ENCODE measurements around the gene CXCR1. TPM values are rescaled to one million over a fixed set of nuclear protein-coding genes. Genes with fewer than 3 reads are reported as not detected.

The CXCR1 gene
- total and polyA plus RNA-seq, 7 donors = 0.07 to 1.2 (median 0.46) TPM; not detected in 4

DNA sequence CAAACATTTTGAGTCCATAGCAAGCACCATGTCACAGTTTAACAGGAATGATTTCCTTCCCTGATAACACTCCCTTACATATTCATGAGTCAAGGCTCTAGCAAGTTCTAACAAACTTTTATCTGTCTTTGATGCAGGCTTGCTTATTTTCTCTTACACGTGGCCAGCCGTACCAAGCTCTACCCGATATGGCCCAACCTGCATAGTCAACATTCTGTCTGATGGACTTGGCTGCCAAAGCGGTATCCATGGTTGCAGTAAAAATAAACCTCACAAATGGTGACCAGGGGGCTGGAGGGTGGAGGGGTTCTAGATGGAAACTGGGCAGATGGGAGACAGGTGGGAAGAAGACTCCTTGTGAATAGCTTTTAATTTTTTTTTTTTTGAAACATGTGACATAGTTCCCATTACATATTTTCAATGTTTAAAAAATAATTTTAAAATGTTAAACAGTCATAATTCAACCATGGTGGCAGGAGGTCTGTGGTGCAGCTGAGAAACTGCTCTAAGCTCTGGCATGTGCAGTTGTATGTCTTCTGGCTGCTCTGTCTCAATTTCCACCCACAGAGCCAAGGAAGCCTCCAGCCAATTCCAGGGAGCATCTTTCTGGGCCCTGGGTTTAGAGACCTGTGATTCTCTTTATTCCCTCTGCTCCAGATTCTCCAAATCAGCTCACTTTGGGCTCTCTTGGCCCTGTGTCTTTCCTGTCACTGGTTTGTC, 20.7 kb upstream of the CXCR1 start:
- peak; percentile 85 for DNase-seq
- H3K27ac ChIP-seq = peak overlapping the region; percentile 62 to 81 (median 72)
- H3K4me1 ChIP-seq = peaks cover 0 to 35% (median 29%) of the 10 kb centered on the region in 4 donors
- 53 to 68% methylated on average over 4 of the region's 4 CpGs for WGBS, 2 donors
- no peaks in the 10 kb centered on the region for H3K36me3 ChIP-seq
- no peaks in the 10 kb centered on the region for H3K9me3 ChIP-seq
- intact Hi-C loops (cut with DNase I) = loop anchor here (1.0 to 5.0 kb wide), 4 partner anchors 29 to 220 kb away; partner anchors contain the start of genes AAMP and PNKD
- TF ChIP-seq POLR2A (IDR thresholded peaks at IDR 0.05) = no peak
- TF ChIP-seq, protein P1, sequence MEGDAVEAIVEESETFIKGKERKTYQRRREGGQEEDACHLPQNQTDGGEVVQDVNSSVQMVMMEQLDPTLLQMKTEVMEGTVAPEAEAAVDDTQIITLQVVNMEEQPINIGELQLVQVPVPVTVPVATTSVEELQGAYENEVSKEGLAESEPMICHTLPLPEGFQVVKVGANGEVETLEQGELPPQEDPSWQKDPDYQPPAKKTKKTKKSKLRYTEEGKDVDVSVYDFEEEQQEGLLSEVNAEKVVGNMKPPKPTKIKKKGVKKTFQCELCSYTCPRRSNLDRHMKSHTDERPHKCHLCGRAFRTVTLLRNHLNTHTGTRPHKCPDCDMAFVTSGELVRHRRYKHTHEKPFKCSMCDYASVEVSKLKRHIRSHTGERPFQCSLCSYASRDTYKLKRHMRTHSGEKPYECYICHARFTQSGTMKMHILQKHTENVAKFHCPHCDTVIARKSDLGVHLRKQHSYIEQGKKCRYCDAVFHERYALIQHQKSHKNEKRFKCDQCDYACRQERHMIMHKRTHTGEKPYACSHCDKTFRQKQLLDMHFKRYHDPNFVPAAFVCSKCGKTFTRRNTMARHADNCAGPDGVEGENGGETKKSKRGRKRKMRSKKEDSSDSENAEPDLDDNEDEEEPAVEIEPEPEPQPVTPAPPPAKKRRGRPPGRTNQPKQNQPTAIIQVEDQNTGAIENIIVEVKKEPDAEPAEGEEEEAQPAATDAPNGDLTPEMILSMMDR (IDR thresholded peaks at IDR 0.05) = no peak
- TF ChIP-seq EP300 (IDR thresholded peaks at IDR 0.05) = peak in 2 of 4 donors; percentile 15 to 47
- peak; percentile 62 to 84 (median 82) for TF ChIP-seq POLR2AphosphoS5 (IDR thresholded peaks at IDR 0.05)
- no peak overlapping the region for H3K4me3 ChIP-seq
- no peaks in the 10 kb centered on the region for H3K27me3 ChIP-seq

DNA sequence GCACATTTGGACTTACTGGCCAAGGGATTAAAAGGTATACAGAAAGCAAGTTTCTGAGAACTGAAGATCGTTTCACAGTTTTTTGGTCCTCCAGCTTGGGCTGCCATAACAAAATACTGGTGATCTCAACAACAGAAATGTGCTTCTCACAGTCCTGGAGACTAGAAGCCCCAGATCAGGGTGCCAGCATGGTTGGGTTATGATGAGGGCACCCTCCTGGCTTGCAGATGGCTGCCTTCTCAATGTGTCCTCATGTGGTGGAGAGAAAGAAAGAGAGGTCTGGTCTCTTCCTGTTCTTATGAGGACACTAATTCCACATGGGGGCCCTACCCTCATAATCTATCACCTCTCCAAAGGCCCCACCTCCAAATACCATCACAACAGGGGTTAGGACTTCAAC, 20.1 kb upstream of the CXCR1 start:
- Histone ChIP-seq H3K4me1 (peaks cover 0 to 29% (median 24%) of the 10 kb centered on the region in 4 donors), H3K4me3 (no peak overlapping the region), H3K27ac (peak overlapping the region; percentile 62 to 81 (median 72)), H3K27me3 (no peaks in the 10 kb centered on the region), H3K36me3 (no peaks in the 10 kb centered on the region), H3K9me3 (no peaks in the 10 kb centered on the region)
- TF ChIP-seq EP300 (IDR thresholded peaks at IDR 0.05) = no peak
- TF ChIP-seq POLR2A (IDR thresholded peaks at IDR 0.05) = no peak
- TF ChIP-seq, protein P1 (IDR thresholded peaks at IDR 0.05) = no peak
- no peak for TF ChIP-seq POLR2AphosphoS5 (IDR thresholded peaks at IDR 0.05)
- no peak for DNase-seq
- intact Hi-C loops (cut with DNase I) = loop anchor here (1.0 to 5.0 kb wide), 4 partner anchors 29 to 220 kb away; partner anchors contain the start of genes AAMP and PNKD
- 64 to 71% methylated on average over 1 of the region's 1 CpG for WGBS, 2 donors

- H3K36me3 ChIP-seq = no peaks in the 10 kb centered on the region
- H3K27ac ChIP-seq = peak overlapping the region in 3 of 4 donors; percentile 66 to 81 (median 79)
- peaks cover 0 to 29% (median 23%) of the 10 kb centered on the region in 4 donors for H3K4me1 ChIP-seq
- H3K27me3 ChIP-seq = no peaks in the 10 kb centered on the region
- DNase-seq = peak; percentile 76
- no peaks in the 10 kb centered on the region for H3K9me3 ChIP-seq
- H3K4me3 ChIP-seq = no peak overlapping the region
- WGBS, 2 donors = 34 to 36% methylated on average over 8 of the region's 8 CpGs
- TF ChIP-seq, protein P1 (IDR thresholded peaks at IDR 0.05) = peak; percentile 47 to 85 (median 84)
- no peak for TF ChIP-seq POLR2A (IDR thresholded peaks at IDR 0.05)
- TF ChIP-seq POLR2AphosphoS5 (IDR thresholded peaks at IDR 0.05) = no peak
- no peak for TF ChIP-seq EP300 (IDR thresholded peaks at IDR 0.05)
- intact Hi-C loops (cut with DNase I) = loop anchor here (2.0 to 5.0 kb wide), 3 partner anchors 72 to 221 kb away; partner anchors contain the start of genes AAMP and PNKD
Measured at GRCh38 chr2:218186355-218186766, 19.6 kb upstream of the CXCR1 start.

GRCh38 chr2:218184331-218184730, 17.6 kb upstream of the CXCR1 start:
- TF ChIP-seq POLR2A (IDR thresholded peaks at IDR 0.05) (no peak), POLR2AphosphoS5 (IDR thresholded peaks at IDR 0.05) (no peak), EP300 (IDR thresholded peaks at IDR 0.05) (no peak)
- TF ChIP-seq, protein P1 (IDR thresholded peaks at IDR 0.05) = no peak
- 87 to 88% methylated on average over 1 of the region's 1 CpG for WGBS, 2 donors

More at GRCh38 chr2:218184331-218184730, 17.6 kb upstream of the CXCR1 start:
- Histone ChIP-seq H3K27me3 (no peaks in the 10 kb centered on the region), H3K9me3 (no peaks in the 10 kb centered on the region), H3K36me3 (no peaks in the 10 kb centered on the region), H3K4me1 (peaks cover 0 to 35% (median 25%) of the 10 kb centered on the region in 4 donors), H3K4me3 (no peak overlapping the region), H3K27ac (no peak overlapping the region)
- DNase-seq = no peak
- intact Hi-C loops (cut with DNase I) = no loop called here

Data from sigmoid colon (tissue), 7 donors.